ENCODE measurements around the gene GSTO2. TPM values are rescaled to one million over a fixed set of nuclear protein-coding genes. Genes with fewer than 3 reads are reported as not detected.

The GSTO2 gene
- total RNA-seq, 2 experiments from 2014 or later: 1.6 TPM

DNA sequence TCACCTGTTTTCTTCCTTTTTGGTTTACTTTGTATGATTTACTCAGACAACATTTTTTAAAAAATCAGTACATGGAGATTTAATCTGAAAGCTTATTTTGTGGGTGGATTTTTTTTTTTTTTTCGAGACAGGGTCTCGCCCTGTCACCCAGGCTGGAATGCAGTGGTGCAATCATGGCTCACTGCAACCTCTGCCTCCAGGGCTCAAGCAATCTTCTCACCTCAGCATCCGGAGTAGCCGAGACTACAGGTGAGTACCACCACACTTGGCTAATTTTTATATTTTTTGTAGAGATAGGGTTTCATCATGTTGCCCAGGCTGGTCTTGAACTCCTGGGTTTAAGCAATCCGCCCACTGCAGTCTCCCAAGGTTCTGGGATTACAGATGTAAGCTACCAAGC is 11.7 kb upstream of the GSTO2 start:
- CTCF ChIA-PET (ENCODE audit: unreplicated experiment): no interaction called here
- Histone ChIP-seq H3K27ac (ENCODE audit: low read depth, low read length, poor library complexity, severe bottlenecking) (no peak overlapping the region), H3K4me1 (ENCODE audit: insufficient read depth, low read length, poor library complexity, severe bottlenecking) (peaks cover 14% of the 10 kb centered on the region)

DNA sequence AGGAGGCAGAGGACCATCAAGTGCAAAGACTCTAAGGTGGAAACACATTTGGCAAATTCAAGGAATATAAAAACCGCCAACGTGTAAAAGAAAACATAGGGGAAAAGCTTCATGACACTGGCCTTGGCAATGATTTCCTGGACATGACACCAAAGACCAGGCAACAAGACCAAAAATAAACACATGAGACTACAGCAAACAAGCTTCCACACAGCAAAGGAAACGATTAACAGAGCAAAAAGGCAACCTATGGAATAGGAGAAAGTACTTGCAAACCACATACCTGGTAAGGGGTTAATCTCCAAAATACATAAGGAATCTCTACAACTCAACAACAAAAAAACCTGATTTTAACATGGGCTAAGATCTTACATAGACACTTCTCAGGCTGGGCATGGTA is 10.8 kb upstream of the GSTO2 start:
- no peak overlapping the region for H2AFZ ChIP-seq (ENCODE audit: low read length)
- H3K9me3 ChIP-seq (ENCODE audit: low read length): no peaks in the 10 kb centered on the region
- intact Hi-C loops (cut with micrococcal nuclease; ENCODE audit: unreplicated experiment): loop anchor here (1.0 kb wide), 1 partner anchor 31 kb away; no protein-coding TSS in a partner anchor
- H3K27ac ChIP-seq (ENCODE audit: low read depth, low read length, poor library complexity, severe bottlenecking): no peak overlapping the region
- peaks cover 5% of the 10 kb centered on the region; the same call in 1 of the 2 replicates for H4K20me1 ChIP-seq (ENCODE audit: insufficient read depth, low read length)
- BruUV-seq (replicated peaks): no TSS peak
- no peak overlapping the region for H3K4me3 ChIP-seq (ENCODE audit: low read depth, low read length, poor library complexity, severe bottlenecking)
- ChIA-PET POLR2A (interaction anchor here (2.4 kb wide), 1 partner anchor 9 kb away, joined by 8 read pairs; no protein-coding TSS in a partner anchor), CTCF (ENCODE audit: unreplicated experiment) (no interaction called here)
- H3K4me2 ChIP-seq (ENCODE audit: low read length): no peak overlapping the region
- no peak for TF ChIP-seq EZH2phosphoT487 (IDR thresholded peaks at IDR 0.05; ENCODE audit: borderline replicate concordance, low read depth, low read length)
- no peak for TF ChIP-seq CTCF (conservative IDR thresholded peaks at IDR 0.05; ENCODE audit: low read length)
- no peaks in the 10 kb centered on the region for H3K9me2 ChIP-seq (ENCODE audit: insufficient read depth, low read length)
- H3K4me1 ChIP-seq (ENCODE audit: insufficient read depth, low read length, poor library complexity, severe bottlenecking): peaks cover 14% of the 10 kb centered on the region
- peaks cover 35% of the 10 kb centered on the region for H3K36me3 ChIP-seq (ENCODE audit: insufficient read depth, low read length)
- DNase-seq (ENCODE audit: low spot score): no peak
- H3K79me2 ChIP-seq (ENCODE audit: insufficient read depth, low read depth, low read length): peaks cover 27% of the 10 kb centered on the region; the same call in 1 of the 2 replicates

More for the DNA sequence above, 11.7 kb upstream of the GSTO2 start:
- H3K36me3 ChIP-seq (ENCODE audit: insufficient read depth, low read length): peaks cover 35% of the 10 kb centered on the region
- BruUV-seq (replicated peaks): no TSS peak
- H3K9me3 ChIP-seq (ENCODE audit: low read length): no peaks in the 10 kb centered on the region
- no peak overlapping the region for H3K4me3 ChIP-seq (ENCODE audit: low read depth, low read length, poor library complexity, severe bottlenecking)
- peak overlapping the region; percentile 75; the same call in 1 of the 2 replicates for H3K4me2 ChIP-seq (ENCODE audit: low read length)
- intact Hi-C loops (cut with micrococcal nuclease; ENCODE audit: unreplicated experiment): no loop called here
- POLR2A ChIA-PET: interaction anchor here (0.7 to 2.4 kb wide), 4 partner anchors 9 to 484 kb away, joined by 3 to 8 read pairs (median 6); no protein-coding TSS in a partner anchor
- H3K79me2 ChIP-seq (ENCODE audit: insufficient read depth, low read depth, low read length): peaks cover 23% of the 10 kb centered on the region; the same call in 1 of the 2 replicates
- no peaks in the 10 kb centered on the region for H3K9me2 ChIP-seq (ENCODE audit: insufficient read depth, low read length)
- TF ChIP-seq CTCF (conservative IDR thresholded peaks at IDR 0.05; ENCODE audit: low read length) (no peak), EZH2phosphoT487 (IDR thresholded peaks at IDR 0.05; ENCODE audit: borderline replicate concordance, low read depth, low read length) (no peak)
- DNase-seq (ENCODE audit: low spot score): no peak
- no peak overlapping the region for H2AFZ ChIP-seq (ENCODE audit: low read length)
- H4K20me1 ChIP-seq (ENCODE audit: insufficient read depth, low read length): no peaks in the 10 kb centered on the region; the same call in 1 of the 2 replicates

DNA sequence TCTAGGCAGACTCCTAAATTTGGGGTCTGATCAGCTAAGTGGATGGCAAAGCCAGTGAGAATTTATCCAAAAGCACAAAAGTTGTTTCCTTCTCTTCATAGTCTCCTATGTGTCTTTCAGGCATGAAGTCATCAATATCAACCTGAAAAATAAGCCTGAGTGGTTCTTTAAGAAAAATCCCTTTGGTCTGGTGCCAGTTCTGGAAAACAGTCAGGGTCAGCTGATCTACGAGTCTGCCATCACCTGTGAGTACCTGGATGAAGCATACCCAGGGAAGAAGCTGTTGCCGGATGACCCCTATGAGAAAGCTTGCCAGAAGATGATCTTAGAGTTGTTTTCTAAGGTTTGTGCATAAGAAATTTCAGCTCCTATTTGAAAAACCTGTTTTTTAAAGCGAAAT is 9.5 kb upstream of the GSTO2 start:
- no peak overlapping the region for H3K27ac ChIP-seq (ENCODE audit: low read depth, low read length, poor library complexity, severe bottlenecking)
- H2AFZ ChIP-seq (ENCODE audit: low read length): no peak overlapping the region
- ChIA-PET POLR2A (interaction anchor here (0.6 to 1.3 kb wide), 2 partner anchors 10 to 26 kb away, joined by 3 to 4 read pairs; partner anchors contain the start of gene GSTO2), CTCF (ENCODE audit: unreplicated experiment) (no interaction called here)
- peaks cover 9% of the 10 kb centered on the region for H3K4me1 ChIP-seq (ENCODE audit: insufficient read depth, low read length, poor library complexity, severe bottlenecking)
- TF ChIP-seq CTCF (conservative IDR thresholded peaks at IDR 0.05; ENCODE audit: low read length) (no peak), EZH2phosphoT487 (IDR thresholded peaks at IDR 0.05; ENCODE audit: borderline replicate concordance, low read depth, low read length) (no peak)
- intact Hi-C loops (cut with micrococcal nuclease; ENCODE audit: unreplicated experiment): no loop called here
- no peak overlapping the region for H3K4me3 ChIP-seq (ENCODE audit: low read depth, low read length, poor library complexity, severe bottlenecking)
- no peak for DNase-seq (ENCODE audit: low spot score)
- peaks cover 40% of the 10 kb centered on the region; the same call in 1 of the 2 replicates for H3K79me2 ChIP-seq (ENCODE audit: insufficient read depth, low read depth, low read length)
- no TSS peak for BruUV-seq (replicated peaks)
- H4K20me1 ChIP-seq (ENCODE audit: insufficient read depth, low read length): peaks cover 18% of the 10 kb centered on the region; the same call in 1 of the 2 replicates
- H3K9me3 ChIP-seq (ENCODE audit: low read length): no peaks in the 10 kb centered on the region
- no peak overlapping the region for H3K4me2 ChIP-seq (ENCODE audit: low read length)
- H3K36me3 ChIP-seq (ENCODE audit: insufficient read depth, low read length): peaks cover 47% of the 10 kb centered on the region
- H3K9me2 ChIP-seq (ENCODE audit: insufficient read depth, low read length): no peaks in the 10 kb centered on the region
